ENCODE data around the gene DACH1.

The DACH1 gene

DNA sequence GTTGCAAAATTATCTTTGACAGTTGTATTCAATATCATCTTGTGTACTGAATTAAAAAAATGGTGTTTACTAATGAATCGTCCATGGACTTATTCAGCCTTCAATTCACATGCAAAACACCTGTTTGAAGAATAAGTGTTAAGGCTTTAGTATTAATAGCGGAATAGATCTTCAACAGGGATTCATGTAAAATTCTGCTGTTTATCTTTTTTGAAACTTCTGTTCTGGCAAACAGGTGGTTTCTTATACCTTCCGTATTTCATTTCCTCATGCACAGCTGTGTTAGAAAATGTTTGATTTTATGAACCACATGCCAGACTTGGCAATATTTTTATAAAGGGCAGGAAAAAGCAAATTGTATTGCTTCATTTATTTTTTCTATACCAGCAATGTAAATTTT, 255.7 kb downstream of the DACH1 start:
- no peak for DNase-seq (ENCODE audit: low read depth)
- TF ChIP-seq, protein P1, sequence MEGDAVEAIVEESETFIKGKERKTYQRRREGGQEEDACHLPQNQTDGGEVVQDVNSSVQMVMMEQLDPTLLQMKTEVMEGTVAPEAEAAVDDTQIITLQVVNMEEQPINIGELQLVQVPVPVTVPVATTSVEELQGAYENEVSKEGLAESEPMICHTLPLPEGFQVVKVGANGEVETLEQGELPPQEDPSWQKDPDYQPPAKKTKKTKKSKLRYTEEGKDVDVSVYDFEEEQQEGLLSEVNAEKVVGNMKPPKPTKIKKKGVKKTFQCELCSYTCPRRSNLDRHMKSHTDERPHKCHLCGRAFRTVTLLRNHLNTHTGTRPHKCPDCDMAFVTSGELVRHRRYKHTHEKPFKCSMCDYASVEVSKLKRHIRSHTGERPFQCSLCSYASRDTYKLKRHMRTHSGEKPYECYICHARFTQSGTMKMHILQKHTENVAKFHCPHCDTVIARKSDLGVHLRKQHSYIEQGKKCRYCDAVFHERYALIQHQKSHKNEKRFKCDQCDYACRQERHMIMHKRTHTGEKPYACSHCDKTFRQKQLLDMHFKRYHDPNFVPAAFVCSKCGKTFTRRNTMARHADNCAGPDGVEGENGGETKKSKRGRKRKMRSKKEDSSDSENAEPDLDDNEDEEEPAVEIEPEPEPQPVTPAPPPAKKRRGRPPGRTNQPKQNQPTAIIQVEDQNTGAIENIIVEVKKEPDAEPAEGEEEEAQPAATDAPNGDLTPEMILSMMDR (conservative IDR thresholded peaks at IDR 0.05; ENCODE audit: low read depth, low read length) = no peak
- H3K4me3 ChIP-seq (ENCODE audit: low read depth, low read length) = no peak overlapping the region

DNA sequence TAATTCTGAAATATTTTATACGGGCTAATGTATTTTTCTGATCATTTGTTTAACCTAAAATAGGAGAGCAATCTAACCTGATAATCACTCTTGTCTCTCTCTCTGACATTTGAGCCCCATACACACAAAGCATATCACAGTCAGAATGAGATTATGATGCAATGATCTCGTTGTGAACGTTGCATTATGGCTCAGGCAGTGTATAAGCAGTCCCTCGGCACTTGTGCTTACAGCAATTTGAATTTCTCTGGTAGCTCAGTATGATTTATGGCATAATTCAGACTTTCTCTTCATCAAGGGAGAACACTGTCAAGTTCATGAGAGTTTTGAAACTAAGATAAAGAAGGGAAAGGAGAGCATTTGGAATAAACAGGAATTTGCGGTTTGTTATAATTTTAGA, 256.1 kb downstream of the DACH1 start:
- DNase-seq (ENCODE audit: low read depth) = no peak
- TF ChIP-seq, protein P1 (conservative IDR thresholded peaks at IDR 0.05; ENCODE audit: low read depth, low read length) = no peak
- H3K4me3 ChIP-seq (ENCODE audit: low read depth, low read length) = no peak overlapping the region

DNA sequence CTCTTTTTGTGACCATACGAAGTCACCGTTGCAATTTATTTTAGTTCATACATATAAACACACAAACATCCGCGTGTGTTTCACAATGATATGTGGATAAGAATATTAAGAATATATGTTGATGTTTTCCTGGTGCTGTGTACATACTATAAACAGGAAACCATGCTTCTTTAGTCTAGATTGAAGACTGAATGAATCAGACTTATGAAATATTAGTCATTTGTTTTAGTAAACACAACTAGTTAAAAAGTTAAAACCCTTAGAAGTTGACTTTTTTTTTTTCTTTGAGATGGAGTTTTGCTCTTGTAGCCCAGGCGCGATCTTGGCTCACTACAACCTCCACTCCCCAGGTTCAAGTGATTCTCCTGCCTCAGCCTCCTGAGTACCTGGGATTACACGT, 257.7 kb downstream of the DACH1 start:
- H3K4me3 ChIP-seq (ENCODE audit: low read depth, low read length) = no peak overlapping the region
- TF ChIP-seq, protein P1 (conservative IDR thresholded peaks at IDR 0.05; ENCODE audit: low read depth, low read length) = no peak
- DNase-seq (ENCODE audit: low read depth) = no peak

DNA sequence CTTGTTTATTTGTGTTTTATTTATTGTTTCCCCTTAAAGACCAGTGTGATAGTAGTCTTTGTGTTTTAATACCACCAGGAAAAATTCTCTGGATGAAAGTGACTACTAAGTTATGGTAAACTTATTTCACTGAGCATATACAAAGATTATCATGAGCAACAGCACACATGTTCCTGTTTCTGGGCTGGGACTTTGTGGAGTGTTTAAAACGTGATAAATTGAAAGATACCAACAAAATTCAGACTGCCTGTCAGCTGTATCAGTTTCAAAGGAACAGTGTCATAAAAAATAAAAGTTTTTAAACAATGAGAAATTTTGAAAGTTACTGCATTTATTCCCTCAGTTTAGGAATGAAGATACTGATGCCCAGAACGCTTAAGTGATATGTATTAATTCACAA, 259.4 kb downstream of the DACH1 start:
- TF ChIP-seq, protein P1 (conservative IDR thresholded peaks at IDR 0.05; ENCODE audit: low read depth, low read length) = no peak
- no peak overlapping the region for H3K4me3 ChIP-seq (ENCODE audit: low read depth, low read length)
- no peak for DNase-seq (ENCODE audit: low read depth)

DNA sequence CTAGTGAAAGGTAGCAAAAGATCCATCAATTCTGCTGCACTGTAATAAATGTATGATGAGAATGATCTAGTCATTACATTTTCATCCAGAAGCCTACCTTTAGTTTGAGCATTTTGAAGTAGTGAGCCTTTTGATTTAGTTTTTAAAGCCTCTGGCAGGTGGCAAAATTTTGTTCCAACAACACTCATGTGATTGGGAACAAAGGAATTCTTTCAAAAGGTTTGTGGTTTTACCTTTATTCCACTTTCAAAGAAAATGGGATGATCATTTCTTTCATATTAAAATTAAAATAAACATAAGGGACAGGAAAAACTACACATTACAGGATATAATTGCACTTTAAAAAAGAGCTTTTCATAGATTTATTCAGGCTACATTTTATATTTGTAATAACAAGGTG, 260.2 kb downstream of the DACH1 start:
- no peak for DNase-seq (ENCODE audit: low read depth)
- H3K4me3 ChIP-seq (ENCODE audit: low read depth, low read length) = no peak overlapping the region
- TF ChIP-seq, protein P1 (conservative IDR thresholded peaks at IDR 0.05; ENCODE audit: low read depth, low read length) = no peak

DNA sequence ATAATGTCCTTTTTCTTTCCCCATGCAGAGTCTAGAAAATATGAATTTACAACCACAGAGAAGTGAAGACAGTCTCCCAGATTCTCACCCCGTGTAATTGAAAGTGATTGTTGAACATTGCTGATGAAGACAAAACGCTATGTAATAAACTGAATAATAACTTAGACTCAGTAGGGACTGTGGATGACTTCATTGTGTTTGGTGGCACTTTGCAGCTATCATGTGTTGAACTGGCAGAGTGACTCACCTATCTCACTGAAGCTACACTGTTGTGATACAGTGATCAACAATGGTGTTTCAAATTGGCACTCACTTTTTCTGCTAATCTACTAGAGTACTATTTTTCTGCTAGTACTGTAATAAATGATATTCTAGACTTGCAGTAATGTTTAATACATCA, 261.3 kb downstream of the DACH1 start:
- TF ChIP-seq, protein P1 (conservative IDR thresholded peaks at IDR 0.05; ENCODE audit: low read depth, low read length) = no peak
- no peak for DNase-seq (ENCODE audit: low read depth)
- no peak overlapping the region for H3K4me3 ChIP-seq (ENCODE audit: low read depth, low read length)

DNA sequence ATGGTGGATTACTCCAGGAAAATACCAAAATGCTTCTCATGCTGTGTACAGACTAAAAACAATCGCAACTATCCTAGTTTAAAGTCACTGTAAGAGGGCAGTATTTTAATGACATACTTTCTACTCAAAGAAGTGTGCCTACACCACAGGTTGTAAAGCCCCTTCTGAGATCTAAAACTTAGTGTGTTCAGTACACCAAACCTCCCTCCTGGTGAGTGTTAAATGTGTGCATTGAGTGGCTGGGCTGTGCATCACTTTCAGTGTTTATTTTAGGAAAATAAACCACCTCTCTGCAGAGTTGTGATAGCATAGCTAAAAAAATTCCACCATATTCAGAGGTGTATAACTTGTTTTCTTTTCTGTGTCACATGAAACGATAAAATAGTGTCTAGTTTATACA, 263.7 kb downstream of the DACH1 start:
- no peak overlapping the region for H3K4me3 ChIP-seq (ENCODE audit: low read depth, low read length)
- TF ChIP-seq, protein P1 (conservative IDR thresholded peaks at IDR 0.05; ENCODE audit: low read depth, low read length) = no peak
- no peak for DNase-seq (ENCODE audit: low read depth)
